Limb (tissue), 2 donors: Measurements from ENCODE around the gene FAXC.
"Not testable (repeated sequence)": the region's sequence is repeated elsewhere in the genome, so short reads cannot be mapped to it uniquely, and the experiment has no call there.

Experiments
- DNase-seq, 2 donors: peaks; one replicate each; pipeline ENCODE4 v3.0.0-alpha.2; 2016; ENCODE audit errors: extremely low spot score in 2 of 2

Gene FAXC

DNA sequence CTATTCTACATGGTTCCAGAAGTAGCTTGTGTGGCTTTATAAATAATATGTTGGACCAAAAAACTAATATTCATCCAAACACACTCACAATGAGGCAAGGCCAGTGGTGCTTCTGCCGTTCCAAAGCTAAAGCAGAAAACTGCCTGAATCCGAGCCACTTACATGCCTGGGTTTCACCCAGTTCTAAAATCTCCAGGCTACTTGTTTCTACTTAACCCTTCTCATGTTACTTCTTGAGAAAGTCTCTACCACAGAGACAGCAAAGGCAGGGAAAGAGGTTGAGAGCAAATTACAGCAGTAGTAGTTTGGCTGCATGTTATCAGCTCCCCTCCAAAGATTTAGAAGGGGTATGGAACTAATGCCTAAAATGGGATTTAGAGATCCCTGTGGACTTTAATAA lies 62.0 kb downstream of the FAXC start:
- no peak for DNase-seq

DNA sequence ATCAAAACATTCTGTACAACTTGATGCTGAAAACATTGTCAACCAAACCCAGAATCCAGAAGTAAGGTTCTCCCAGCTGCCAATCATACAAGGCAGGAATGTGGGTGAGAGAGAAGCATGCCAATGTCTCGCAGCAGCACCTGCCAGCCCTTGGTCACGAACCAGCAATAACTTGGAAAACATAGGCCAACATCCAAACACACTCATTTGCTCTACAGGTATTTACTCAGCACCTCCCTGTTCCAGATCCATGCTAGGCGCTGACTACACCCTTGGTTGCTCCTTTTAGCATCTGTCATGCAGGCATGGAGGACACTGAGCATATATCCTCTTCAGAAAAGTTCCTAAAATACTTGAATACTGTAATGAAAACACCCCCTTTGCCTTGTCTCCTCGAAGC lies 63.6 kb downstream of the FAXC start:
- no peak for DNase-seq

DNA sequence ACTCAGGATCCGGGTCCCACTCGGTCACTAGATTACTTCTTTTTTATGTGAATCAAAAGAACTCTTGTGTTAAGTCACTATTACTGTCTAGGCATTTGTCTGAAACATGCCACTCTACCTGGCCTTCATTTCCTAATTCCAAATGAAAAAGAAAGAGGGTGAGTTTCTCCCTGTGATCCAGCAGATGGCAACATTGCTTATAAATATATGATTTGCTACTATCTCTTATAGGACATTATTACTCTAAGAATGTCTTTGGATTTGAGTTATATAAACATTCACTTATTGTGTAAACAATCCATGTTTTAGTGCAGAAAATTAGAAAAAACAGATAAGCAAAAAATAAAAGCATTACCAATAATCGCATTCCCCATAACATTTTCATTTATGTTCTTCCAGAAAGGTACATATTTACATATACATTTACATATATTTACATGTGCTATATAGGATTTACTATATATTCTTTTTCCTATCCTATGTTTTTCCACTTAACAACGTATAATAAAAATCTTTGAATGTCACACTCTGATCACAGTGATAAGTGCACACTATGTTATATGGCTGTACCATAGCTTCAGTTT lies 66.9 kb downstream of the FAXC start:
- peak in 1 of 2 donors; percentile 28 for DNase-seq

DNA sequence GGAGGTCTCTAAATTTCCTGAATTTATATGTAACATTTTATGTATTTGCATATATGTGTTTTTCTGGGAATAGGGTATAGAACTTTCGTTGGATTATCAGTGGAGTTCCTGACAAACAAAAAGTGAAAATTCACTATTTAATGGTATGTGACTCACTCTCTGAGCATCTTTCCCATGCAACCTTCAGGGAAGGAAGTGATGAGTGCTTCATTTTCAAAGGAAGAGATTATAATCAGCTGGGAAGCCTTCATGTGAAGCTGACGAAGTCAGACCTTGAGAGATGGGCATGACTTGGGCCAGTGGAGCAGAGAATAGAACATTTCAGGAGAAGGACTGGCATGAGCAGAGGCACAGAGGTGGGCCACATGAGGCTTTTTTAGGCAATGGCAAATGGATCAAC lies 72.7 kb downstream of the FAXC start:
- DNase-seq: no peak

DNA sequence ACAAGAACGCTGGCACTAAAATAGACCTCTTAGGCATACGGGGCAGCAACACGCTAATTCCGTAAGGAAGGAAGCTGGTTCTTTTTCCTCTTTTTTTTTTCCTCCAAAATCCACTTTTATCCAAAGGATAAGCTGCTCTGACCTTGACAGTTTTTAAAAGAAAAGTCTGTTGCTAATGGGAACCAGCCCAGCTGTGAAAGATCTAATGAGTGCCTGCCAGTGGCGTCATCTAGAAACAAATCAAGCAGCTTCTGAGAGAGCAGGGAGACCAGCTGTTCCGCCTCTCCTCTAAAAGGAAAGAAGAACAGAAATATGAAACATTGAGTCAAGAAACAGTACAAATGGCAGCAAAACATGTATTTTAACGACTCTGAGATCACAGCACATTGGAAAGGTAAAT lies 78.6 kb downstream of the FAXC start:
- peak in 1 of 2 donors; percentile 13 for DNase-seq

GRCh38 chr6:99270030-99270429 lies 79.4 kb downstream of the FAXC start:
- DNase-seq: no peak

DNA sequence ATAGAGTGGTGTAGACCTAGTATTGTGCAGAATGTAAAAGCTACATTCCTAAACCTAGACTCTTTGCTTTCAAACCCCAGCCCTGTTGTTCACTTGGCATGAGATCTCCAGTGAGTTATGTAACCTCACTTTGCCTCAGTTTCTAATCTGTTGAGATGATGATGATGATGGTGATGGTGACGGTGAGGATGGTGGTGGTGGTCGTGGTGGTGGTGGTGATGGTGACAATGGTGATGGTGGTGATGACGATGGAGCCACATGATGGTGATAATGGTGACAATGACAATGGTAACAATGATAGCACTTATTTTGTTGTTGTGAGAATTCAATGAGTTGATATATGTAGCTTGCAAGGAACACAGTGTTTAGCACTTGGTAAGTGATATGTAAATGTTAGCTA lies 80.3 kb downstream of the FAXC start:
- DNase-seq: no peak

DNA sequence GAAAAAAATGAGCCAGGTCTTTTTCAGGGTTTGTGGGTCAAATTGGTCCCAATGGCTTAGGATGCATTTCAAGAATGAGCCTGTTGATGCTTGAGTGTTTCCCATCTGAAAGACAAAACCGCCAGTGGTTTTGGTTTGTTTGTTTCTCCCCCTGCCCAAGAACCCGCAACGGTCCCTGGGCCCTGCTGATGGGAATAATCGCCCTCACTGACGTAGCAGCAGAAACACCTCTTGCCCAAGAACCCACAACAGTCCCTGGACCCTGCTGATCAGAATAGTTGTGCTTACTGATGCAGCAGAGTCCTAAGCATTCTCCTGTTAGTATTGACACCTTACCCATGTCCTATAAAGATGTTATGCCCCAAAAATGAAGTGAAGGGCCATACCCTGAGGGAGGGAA lies 82.5 kb downstream of the FAXC start:
- not testable (repeated sequence) for DNase-seq

DNA sequence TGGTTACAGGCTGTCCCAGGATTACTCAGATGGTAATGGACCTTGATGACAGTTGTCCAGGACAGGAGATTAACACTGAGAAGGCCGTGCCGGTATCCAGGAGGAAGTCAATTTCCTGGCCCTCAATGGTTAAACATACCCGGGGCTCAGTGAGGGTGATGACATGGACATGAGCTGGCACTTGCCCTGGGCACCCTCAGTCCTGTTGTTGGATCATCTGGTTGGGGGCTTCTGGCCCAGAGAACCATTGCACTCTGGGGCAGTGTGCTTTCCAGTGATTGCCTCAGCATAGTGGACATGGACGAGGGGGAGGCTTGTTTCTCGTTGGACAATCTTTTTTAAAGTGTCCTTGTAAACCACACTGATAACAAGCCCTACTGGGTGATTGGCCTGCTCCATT lies 84.0 kb downstream of the FAXC start:
- DNase-seq: not testable (repeated sequence)

DNA sequence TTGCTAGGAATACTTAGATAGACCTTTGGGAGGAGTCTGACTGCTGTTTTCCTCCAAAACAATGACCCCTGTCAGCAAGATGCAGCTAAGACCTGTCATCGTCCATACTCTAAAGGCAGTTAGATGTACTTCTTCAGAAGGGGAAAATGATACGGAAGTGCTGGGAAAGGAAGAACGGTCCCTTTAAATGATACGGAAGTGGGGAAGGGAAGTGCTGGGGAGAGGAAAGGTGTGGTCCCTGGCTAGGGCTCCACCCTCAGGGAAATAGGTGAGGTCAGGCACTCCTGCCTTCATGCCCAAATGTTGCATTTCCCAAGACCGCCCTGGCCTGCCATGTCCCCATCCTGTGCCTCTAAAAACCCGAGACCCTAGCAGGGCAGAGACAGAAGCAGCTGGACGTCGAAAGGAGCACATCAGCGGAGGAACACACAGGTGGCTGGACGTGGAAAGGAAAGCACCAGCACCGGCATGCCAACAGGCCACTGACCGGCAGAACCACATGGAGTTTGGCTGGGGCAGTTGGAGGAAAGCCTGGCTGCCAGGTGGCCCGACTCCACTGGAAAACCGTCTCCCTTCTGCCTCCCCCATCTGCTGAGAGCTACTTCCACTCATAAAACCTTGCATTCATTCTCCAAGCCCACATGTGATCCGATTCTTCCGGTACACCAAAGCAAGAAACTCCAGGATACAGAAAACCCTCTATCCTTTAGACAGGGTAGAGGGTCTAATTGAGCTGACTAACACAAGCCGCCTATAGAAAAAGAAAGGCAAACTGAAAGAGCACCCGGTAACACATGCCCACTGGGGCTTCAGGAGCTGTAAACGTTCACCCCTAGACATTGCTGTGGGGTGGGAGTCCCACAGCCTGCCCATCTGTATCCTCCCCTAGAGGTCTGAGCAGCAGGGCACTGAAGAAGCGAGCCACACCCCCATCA lies 94.6 kb downstream of the FAXC start:
- no peak for DNase-seq

DNA sequence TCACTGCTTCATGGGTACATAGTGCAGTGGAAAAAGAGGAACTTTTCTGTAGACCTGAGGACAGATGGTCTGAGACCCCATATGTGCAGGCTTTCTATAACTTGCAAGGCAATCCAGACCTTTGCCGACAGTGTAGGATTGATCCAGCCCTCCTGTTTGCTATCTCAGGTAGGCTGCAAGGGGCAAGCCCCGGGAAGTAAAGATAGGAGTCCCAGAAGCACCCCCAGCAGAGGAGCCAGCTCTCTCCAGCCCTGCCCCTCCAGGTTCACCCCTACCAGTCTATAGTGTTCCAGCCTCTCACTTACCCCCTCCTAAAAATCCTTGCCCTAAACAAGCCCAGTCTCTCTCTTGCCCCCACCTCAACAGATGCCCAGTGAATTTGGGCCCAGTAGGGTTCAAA lies 96.2 kb downstream of the FAXC start:
- no peak for DNase-seq

GRCh38 chr6:99252421-99252820 lies 97.1 kb downstream of the FAXC start:
- no peak for DNase-seq

GRCh38 chr6:99250476-99250875 lies 99.0 kb downstream of the FAXC start:
- no peak for DNase-seq

- DNase-seq: no peak
These were observed 102.9 kb downstream of the FAXC start for GRCh38 chr6:99246602-99247001.

DNA sequence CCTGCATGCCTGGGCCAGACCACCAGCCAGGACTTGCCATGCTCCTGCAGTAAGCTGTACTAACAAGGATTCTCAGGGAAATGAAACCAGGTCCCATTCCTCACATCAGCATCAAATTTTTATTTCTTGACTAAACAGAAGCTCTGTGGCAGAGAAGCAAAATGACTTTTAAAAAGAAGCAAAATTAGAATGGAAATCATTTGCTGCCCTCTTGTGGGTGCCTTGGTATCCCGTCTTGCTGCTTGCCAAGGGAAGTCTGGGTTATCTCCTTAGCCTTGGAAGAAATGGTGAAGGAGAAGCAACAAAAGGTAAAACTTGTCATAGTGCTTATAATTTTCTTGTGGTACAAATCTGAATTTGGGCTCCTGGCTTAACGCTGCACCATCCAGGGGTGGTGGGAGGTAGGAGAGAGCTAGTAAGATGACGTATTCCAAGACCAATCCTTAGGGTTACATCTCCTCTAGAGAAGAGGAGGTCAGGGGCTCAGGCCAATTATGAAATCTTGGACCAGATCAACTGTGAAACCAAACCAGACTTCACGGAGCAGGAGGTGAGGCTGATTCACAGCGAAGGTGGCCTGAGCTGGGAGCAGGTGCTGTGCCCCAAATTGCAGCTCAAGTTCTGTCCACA lies 107.5 kb downstream of the FAXC start:
- DNase-seq: peak in 1 of 2 donors; percentile 50

DNA sequence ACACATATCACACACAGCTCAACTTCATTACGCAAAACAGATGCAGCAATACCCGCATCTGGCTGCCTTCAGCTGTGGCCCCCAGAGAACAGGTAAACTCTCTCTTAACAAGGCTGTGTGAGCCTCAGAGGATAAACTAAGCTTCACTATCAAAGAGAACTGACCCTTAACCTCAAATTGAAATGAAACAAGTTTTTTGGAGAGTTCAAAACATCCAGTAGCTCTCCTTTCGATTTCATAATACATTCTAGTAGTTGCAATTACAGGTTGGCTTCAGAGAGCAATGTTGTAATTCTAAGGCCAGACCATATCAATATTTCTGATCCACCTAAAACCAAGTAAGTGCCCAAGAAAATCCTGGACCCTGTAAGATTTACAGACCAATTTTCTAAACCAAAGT lies 113.5 kb downstream of the FAXC start:
- DNase-seq: no peak

DNA sequence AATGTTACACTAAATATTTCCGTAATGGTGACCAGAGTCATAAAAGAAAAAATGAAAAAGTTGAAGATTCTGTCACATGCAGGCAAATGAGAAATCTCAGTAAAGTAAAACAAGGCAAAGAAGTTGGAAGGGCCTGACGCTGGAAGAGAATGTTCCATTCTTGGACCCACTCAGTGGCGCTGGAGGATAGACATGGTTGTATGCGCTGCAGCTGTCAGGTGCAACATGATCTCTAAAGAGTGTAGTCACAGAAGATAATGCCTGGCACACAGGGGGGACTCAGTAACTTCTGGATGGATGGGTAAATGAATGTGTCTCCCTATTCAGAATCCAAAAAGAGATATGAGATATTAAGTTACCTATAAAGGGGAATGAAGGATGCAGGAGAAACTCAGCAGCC lies 116.3 kb downstream of the FAXC start:
- DNase-seq: no peak

DNA sequence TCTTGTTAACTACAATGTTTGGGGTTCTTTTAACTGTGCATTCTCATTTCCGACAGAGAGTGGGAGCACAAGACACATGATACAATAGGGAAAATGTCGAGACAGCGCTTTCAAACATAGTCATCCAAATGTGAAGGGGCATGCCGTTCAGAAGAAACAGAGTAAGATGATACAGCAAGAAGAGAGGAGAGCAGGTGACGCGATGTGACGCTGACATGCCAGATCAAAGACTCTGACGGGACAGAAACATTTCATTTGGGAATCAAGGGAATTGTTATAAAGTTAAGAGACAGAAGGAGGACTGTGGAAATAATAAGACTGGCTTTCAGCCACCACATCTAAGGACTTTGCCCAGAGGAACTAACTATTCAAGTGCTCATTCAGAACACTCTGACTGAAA lies 117.4 kb downstream of the FAXC start:
- no peak for DNase-seq

DNA sequence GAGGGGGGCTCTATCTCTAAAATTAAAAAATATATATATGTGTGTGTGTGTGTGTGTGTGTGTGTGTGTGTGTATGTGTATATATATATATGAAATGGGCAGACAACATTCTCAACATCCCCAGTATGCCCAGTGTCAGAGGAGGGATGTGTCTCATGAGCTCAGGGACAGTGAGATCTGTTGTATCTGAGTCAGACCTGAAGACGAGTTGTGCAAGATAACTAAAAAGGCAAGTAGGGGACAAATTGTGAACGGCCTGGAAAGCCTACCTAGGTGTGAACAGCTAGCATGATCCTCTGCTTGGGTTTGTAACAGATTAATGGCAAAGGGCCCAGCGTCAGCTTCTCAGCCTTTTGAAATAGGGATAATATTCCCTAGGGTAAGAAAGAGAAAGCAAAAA lies 124.3 kb downstream of the FAXC start:
- no peak for DNase-seq
